ENCODE results near the gene TECTA.

TECTA gene, protein sequence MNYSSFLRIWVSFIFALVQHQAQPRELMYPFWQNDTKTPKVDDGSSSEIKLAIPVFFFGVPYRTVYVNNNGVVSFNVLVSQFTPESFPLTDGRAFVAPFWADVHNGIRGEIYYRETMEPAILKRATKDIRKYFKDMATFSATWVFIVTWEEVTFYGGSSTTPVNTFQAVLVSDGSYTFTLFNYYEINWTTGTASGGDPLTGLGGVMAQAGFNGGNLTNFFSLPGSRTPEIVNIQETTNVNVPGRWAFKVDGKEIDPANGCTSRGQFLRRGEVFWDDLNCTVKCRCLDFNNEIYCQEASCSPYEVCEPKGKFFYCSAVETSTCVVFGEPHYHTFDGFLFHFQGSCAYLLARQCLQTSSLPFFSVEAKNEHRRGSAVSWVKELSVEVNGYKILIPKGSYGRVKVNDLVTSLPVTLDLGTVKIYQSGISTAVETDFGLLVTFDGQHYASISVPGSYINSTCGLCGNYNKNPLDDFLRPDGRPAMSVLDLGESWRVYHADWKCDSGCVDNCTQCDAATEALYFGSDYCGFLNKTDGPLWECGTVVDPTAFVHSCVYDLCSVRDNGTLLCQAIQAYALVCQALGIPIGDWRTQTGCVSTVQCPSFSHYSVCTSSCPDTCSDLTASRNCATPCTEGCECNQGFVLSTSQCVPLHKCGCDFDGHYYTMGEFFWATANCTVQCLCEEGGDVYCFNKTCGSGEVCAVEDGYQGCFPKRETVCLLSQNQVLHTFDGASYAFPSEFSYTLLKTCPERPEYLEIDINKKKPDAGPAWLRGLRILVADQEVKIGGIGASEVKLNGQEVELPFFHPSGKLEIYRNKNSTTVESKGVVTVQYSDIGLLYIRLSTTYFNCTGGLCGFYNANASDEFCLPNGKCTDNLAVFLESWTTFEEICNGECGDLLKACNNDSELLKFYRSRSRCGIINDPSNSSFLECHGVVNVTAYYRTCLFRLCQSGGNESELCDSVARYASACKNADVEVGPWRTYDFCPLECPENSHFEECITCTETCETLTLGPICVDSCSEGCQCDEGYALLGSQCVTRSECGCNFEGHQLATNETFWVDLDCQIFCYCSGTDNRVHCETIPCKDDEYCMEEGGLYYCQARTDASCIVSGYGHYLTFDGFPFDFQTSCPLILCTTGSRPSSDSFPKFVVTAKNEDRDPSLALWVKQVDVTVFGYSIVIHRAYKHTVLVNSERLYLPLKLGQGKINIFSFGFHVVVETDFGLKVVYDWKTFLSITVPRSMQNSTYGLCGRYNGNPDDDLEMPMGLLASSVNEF (N-terminal part only)

DNA sequence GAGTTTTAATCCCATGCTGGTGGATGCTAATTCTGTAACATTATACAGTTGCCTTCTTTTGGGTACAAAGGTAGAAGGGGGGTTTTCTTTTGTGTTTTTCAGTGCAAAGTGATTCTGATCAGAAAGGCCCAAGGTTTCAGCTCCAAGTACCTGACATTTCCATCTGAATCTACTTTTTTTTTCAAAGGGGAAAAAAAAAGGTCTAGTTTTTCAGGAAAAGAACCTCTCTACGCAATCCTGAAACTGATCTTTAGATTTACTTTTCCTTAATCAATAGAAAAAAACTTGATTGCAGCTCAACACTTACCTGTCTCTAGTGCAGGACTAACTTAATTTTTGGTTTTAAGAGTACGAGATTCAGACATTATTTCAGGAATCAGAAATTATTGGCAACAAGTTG, at the start of gene TECTA:
Gene TECTA, plus strand, starts transcription at position 301 of the 400 bp plus-strand sequence. CDS start 1,423 bp downstream, outside the sequence.
- no peak for DNase-seq (ENCODE audit: low read depth)

GRCh38 chr11:121053244-121053643, 47.8 kb upstream of the TECTA start:
- no peak for DNase-seq (ENCODE audit: low read depth)

- no peak for DNase-seq (ENCODE audit: low read depth)
These were observed 46.8 kb upstream of the TECTA start for GRCh38 chr11:121054266-121054665.

- no peak for DNase-seq (ENCODE audit: low read depth)
These were observed 46.0 kb upstream of the TECTA start for GRCh38 chr11:121055076-121055475.

- DNase-seq (ENCODE audit: low read depth) = no peak
These were observed 43.1 kb upstream of the TECTA start for GRCh38 chr11:121057922-121058321.

GRCh38 chr11:121058941-121059340, 42.1 kb upstream of the TECTA start:
- no peak for DNase-seq (ENCODE audit: low read depth)

GRCh38 chr11:121059605-121060004, 41.4 kb upstream of the TECTA start:
- no peak for DNase-seq (ENCODE audit: low read depth)

DNA sequence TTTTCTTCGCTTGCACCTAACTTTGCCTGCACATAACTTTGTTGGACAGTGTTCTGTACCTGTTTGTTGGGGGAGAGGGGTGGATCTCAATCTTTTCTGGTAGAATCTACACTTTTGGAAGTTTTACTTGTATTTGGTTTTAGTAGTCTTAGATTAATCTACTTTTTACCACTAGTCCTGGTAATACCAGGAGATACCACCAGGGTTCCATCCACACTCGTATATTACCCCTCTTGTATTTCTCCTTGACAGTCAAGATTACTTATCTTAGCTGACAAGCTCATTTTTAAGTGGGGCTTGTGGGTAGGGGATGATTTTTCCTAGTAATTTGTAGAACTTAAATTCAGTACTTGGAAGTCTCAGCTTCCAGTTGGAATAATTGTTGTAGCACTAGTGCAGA, 37.3 kb upstream of the TECTA start:
- DNase-seq (ENCODE audit: low read depth) = no peak

DNA sequence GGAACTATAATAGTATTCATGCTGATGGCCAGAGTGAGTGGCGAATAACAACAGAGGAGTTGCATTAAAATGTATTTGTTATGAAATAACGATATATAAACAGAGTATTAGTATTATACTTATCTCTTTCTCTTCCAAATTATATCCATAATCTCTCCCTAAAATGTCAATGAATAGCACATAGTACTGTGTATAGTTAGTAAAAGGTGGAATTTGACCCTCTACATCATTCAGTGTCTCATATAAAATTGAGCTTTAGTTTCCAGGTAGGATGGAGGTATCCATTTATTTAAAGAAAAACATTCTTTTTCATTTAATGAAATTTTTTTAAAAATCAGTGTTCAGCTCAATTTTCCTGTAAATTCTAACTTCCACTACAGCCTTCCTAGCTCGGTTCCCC, 34.4 kb upstream of the TECTA start:
- no peak for DNase-seq (ENCODE audit: low read depth)

GRCh38 chr11:121067026-121067425, 34.0 kb upstream of the TECTA start:
- DNase-seq (ENCODE audit: low read depth) = no peak

GRCh38 chr11:121067453-121067852, 33.6 kb upstream of the TECTA start:
- no peak for DNase-seq (ENCODE audit: low read depth)

- DNase-seq (ENCODE audit: low read depth) = no peak
These were observed 32.9 kb upstream of the TECTA start for GRCh38 chr11:121067962-121068647.

- DNase-seq (ENCODE audit: low read depth) = no peak
These were observed 32.3 kb upstream of the TECTA start for GRCh38 chr11:121068787-121069186.

DNA sequence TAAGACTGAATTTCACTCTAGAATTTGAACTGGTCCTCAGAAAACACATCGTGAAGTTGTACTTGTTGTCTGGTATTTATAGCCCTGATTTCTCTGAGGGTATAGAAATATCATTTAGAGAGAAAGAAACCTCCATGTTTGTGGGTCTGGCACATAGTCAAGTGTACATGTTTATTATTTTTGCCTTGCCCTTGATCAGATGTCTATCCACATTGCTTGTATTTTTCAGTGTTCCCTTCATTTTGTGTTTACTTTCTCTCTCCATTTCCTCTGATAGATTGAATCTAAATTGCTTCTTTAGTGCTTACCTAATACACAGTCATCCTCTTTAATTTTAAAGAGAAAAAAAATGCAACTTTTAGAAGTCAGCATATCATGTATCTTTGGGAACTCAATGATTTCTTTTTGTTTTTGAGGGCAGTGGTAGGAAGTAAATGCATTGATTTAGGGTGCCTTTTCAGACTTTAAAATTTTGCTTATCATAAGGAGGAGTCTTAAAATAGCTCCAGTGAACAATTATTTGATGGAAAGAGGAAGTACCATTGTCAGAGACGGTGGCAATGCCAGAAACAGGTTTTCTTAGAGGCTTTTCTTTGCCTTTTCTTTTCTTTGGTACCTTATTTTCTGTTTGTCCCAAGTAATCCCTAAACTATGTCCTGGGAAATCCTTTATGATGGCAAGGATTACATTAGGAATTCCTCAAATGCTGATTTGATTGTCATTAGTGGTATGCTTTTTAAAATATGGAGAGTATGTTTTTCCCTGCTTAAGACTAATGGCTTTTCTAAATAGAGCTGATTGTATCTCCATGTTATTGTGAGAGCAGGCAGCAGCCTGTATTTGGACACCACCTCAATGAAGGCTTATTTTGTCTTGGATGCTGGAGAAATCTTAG, 29.8 kb upstream of the TECTA start:
- DNase-seq (ENCODE audit: low read depth) = no peak

DNA sequence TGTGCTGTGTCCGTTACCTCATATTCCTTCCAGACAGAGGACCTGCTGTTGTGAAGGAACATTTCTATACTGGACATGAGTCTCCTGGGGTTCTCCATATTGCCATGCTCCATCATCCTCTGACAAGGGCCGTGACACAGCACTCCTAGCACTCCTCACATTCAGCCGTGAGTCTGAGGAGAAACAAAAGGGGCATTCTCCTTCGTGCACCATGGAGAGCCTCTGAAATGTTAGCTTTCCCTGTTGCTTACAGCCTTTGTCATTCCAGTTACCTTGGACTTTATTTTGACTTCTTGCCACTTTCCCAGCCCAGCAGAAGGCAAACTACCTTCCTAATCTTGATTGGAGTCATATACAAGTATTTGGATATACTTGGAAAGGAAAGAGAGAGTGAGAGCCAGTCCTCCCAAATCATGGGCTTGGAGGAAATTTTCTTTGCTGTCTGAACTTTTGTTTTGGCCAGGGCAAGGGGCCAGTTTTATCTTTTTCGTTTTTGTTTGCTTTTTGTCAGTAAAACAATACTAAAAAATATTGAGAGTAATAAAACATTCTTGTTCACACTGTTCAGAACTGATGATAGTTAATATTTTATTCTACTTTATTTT, 29.1 kb upstream of the TECTA start:
- no peak for DNase-seq (ENCODE audit: low read depth)

DNA sequence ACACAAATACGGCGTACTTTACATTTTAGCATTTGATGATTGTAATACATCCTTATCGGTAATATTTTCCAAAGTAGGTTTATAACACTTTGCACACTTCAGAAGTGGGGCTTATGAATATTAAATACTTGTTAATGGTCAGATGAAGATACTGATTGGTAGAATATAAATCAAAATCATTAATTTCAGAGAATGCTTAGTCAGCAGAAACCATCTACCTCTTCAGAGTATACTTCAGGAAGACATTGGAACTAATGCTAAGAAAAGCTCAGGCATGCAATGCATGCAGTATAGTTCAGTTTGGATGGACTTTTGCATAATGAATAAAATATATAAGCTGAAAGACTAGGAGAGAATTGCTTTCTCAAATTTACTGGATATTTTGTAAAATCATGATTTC, 19.7 kb upstream of the TECTA start:
- no peak for DNase-seq (ENCODE audit: low read depth)

- DNase-seq (ENCODE audit: low read depth) = no peak
These were observed 18.8 kb upstream of the TECTA start for GRCh38 chr11:121082219-121082618.

- DNase-seq (ENCODE audit: low read depth) = no peak
These were observed 18.4 kb upstream of the TECTA start for GRCh38 chr11:121082670-121083069.

- no peak for DNase-seq (ENCODE audit: low read depth)
These were observed 14.2 kb upstream of the TECTA start for GRCh38 chr11:121086866-121087265.

DNA sequence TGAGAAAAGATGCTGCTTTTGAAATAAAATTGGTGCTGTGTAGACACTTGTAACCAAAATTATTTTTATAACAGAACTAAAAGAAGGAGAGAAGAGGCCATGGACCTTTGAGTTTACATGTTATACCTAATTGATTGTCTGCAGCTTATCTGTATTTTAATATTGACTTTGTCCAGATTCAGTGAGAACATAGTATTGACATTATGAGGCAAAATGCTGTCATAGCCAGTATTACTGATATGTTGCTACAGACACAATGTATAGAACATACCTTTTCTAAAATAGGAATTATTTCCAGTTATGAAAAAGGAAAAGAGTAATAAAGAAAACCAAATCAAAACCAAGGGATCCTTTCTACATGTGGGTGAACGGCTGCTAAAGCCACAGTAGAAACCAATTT, 11.5 kb upstream of the TECTA start:
- no peak for DNase-seq (ENCODE audit: low read depth)
